ENCODE data around the gene CELF5.

DNA sequence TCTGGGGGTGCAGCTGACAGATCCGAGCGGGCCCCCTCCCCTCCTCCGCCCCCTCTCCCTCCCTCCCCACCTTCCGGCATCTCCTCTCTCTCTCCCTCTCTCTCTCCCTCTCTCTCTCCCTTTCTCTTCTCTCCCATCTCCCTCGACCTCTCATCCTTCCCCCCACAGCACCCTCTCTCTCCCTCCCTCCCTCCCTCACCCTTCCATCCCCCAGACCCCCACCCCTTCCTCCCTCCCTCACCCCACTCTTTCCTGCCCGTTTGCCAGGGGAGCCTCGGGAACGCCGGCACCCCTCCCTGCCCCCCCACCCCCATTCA lies 666 bp downstream of the CELF5 start:
- TF ChIP-seq, protein P1, sequence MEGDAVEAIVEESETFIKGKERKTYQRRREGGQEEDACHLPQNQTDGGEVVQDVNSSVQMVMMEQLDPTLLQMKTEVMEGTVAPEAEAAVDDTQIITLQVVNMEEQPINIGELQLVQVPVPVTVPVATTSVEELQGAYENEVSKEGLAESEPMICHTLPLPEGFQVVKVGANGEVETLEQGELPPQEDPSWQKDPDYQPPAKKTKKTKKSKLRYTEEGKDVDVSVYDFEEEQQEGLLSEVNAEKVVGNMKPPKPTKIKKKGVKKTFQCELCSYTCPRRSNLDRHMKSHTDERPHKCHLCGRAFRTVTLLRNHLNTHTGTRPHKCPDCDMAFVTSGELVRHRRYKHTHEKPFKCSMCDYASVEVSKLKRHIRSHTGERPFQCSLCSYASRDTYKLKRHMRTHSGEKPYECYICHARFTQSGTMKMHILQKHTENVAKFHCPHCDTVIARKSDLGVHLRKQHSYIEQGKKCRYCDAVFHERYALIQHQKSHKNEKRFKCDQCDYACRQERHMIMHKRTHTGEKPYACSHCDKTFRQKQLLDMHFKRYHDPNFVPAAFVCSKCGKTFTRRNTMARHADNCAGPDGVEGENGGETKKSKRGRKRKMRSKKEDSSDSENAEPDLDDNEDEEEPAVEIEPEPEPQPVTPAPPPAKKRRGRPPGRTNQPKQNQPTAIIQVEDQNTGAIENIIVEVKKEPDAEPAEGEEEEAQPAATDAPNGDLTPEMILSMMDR (IDR thresholded peaks at IDR 0.05), result no peak
- no peak for TF ChIP-seq POLR2AphosphoS5 (IDR thresholded peaks at IDR 0.05)
